PC-3 (cell line): ENCODE results near the gene ZMIZ1.

Source experiments
- CTCF ChIP-seq: fragments of 300-600 bp; sonication (generic); conservative IDR thresholded peaks from 2 replicates; pipeline ENCODE4 v1.5.1; 2017; ENCODE audit warnings: antibody characterized with exemption, low read depth, mild to moderate bottlenecking, low read length
- EZH2 ChIP-seq: fragments of 300-600 bp; sonication (generic); IDR thresholded peaks from one replicate; pipeline ENCODE4 v1.6.1; 2017; ENCODE audit warnings: antibody characterized with exemption, mild to moderate bottlenecking, low read length; ENCODE audit not compliant: unreplicated experiment

- TF ChIP-seq CTCF = no peak
- TF ChIP-seq EZH2 = no peak
Observed at GRCh38 chr10:79116368-79116767, 47.6 kb downstream of the ZMIZ1 start.
